Glutamatergic neuron (in vitro differentiated cells): ENCODE measurements around the gene KRTAP10-2. TPM values are rescaled to one million over a fixed set of nuclear protein-coding genes. Genes with fewer than 3 reads are reported as not detected.
A peak's percentile ranks its signal among the peaks of the same experiment; 100 is the strongest.

Source experiments
- DNase-seq: peaks from one replicate; pipeline ENCODE4 v3.0.0; 2022
- H3K27ac Mint-ChIP-seq: one replicate; pipeline ENCODE4 v1.8.0; 2020; ENCODE audit warnings: mild to moderate bottlenecking, mixed read lengths, inconsistent platforms; ENCODE audit not compliant: unreplicated experiment
- H3K27me3 Mint-ChIP-seq: one replicate; pipeline ENCODE4 v1.8.0; 2020; ENCODE audit warnings: mild to moderate bottlenecking, moderate library complexity, mixed read lengths, inconsistent platforms; ENCODE audit not compliant: unreplicated experiment
- H3K36me3 Mint-ChIP-seq: one replicate; pipeline ENCODE4 v1.8.0; 2020; ENCODE audit warnings: mild to moderate bottlenecking, mixed read lengths, inconsistent platforms; ENCODE audit not compliant: unreplicated experiment
- H3K4me1 Mint-ChIP-seq: one replicate; pipeline ENCODE4 v1.8.0; 2020; ENCODE audit warnings: mild to moderate bottlenecking, low read depth, mixed read lengths, inconsistent platforms; ENCODE audit not compliant: unreplicated experiment
- H3K4me3 Mint-ChIP-seq: one replicate; pipeline ENCODE4 v1.8.0; 2020; ENCODE audit warnings: mild to moderate bottlenecking, mixed read lengths, inconsistent platforms; ENCODE audit not compliant: unreplicated experiment
- H3K9me3 Mint-ChIP-seq: one replicate; pipeline ENCODE4 v1.8.0; 2020; ENCODE audit warnings: mild to moderate bottlenecking, moderate library complexity, mixed read lengths, inconsistent platforms; ENCODE audit not compliant: unreplicated experiment
- CTCF ChIP-seq: fragments of 200-600 bp; sonication (generic); IDR thresholded peaks from one replicate; pipeline ENCODE4 v1.5.0; 2021; ENCODE audit not compliant: partially characterized antibody, unreplicated experiment
- total RNA-seq: library from RNA; stranded (reverse); fragmentation: NEBNext Ultra II Directional; extraction: Animal tissue kit (Norgen Biotek cat#: 25700); gene quantifications from one replicate; pipeline ENCODE4 v1.2.1, GENCODE V29; 2021; ENCODE audit not compliant: unreplicated experiment

Gene KRTAP10-2
- total RNA-seq, 1 donor from 2014 or later, result not detected

- DNase-seq, result no peak
- TF ChIP-seq CTCF, result no peak
- peaks cover 19% of the 10 kb centered on the region for H3K27me3 Mint-ChIP-seq
- peaks cover 21% of the 10 kb centered on the region for H3K9me3 Mint-ChIP-seq
- peak overlapping the region; percentile 53 for H3K4me3 Mint-ChIP-seq
- peaks cover 16% of the 10 kb centered on the region for H3K4me1 Mint-ChIP-seq
- H3K27ac Mint-ChIP-seq, result peak overlapping the region; percentile 52
- H3K36me3 Mint-ChIP-seq, result peaks cover 10% of the 10 kb centered on the region
Measured at GRCh38 chr21:44548922-44549321, 2.4 kb downstream of the KRTAP10-2 start.

- TF ChIP-seq CTCF, result no peak
- Mint-ChIP-seq H3K36me3 (peaks cover 10% of the 10 kb centered on the region), H3K27ac (peak overlapping the region; percentile 52), H3K4me1 (peaks cover 16% of the 10 kb centered on the region), H3K9me3 (peaks cover 21% of the 10 kb centered on the region), H3K4me3 (no peak overlapping the region), H3K27me3 (peaks cover 19% of the 10 kb centered on the region)
- DNase-seq, result no peak
Measured at GRCh38 chr21:44548381-44548780, 2.9 kb downstream of the KRTAP10-2 start.

GRCh38 chr21:44547656-44548331, 3.5 kb downstream of the KRTAP10-2 start:
- peak overlapping the region; percentile 72 for H3K27ac Mint-ChIP-seq
- TF ChIP-seq CTCF, result no peak
- DNase-seq, result no peak
- H3K4me3 Mint-ChIP-seq, result no peak overlapping the region
- H3K36me3 Mint-ChIP-seq, result peaks cover 10% of the 10 kb centered on the region
- peaks cover 19% of the 10 kb centered on the region for H3K27me3 Mint-ChIP-seq
- H3K9me3 Mint-ChIP-seq, result peaks cover 21% of the 10 kb centered on the region
- peaks cover 16% of the 10 kb centered on the region for H3K4me1 Mint-ChIP-seq

GRCh38 chr21:44544566-44544965, 6.7 kb downstream of the KRTAP10-2 start:
- Mint-ChIP-seq H3K9me3 (peaks cover 23% of the 10 kb centered on the region), H3K36me3 (peaks cover 15% of the 10 kb centered on the region), H3K27me3 (peaks cover 5% of the 10 kb centered on the region), H3K4me1 (peaks cover 11% of the 10 kb centered on the region), H3K27ac (no peak overlapping the region), H3K4me3 (no peak overlapping the region)
- DNase-seq, result no peak
- no peak for TF ChIP-seq CTCF

GRCh38 chr21:44542716-44543115, 8.6 kb downstream of the KRTAP10-2 start:
- TF ChIP-seq CTCF, result no peak
- no peak overlapping the region for H3K27ac Mint-ChIP-seq
- DNase-seq, result no peak
- no peaks in the 10 kb centered on the region for H3K27me3 Mint-ChIP-seq
- H3K4me1 Mint-ChIP-seq, result no peaks in the 10 kb centered on the region
- H3K4me3 Mint-ChIP-seq, result no peak overlapping the region
- H3K9me3 Mint-ChIP-seq, result peaks cover 14% of the 10 kb centered on the region
- H3K36me3 Mint-ChIP-seq, result peaks cover 13% of the 10 kb centered on the region
